ENCODE data around the gene CEP70.

DNA sequence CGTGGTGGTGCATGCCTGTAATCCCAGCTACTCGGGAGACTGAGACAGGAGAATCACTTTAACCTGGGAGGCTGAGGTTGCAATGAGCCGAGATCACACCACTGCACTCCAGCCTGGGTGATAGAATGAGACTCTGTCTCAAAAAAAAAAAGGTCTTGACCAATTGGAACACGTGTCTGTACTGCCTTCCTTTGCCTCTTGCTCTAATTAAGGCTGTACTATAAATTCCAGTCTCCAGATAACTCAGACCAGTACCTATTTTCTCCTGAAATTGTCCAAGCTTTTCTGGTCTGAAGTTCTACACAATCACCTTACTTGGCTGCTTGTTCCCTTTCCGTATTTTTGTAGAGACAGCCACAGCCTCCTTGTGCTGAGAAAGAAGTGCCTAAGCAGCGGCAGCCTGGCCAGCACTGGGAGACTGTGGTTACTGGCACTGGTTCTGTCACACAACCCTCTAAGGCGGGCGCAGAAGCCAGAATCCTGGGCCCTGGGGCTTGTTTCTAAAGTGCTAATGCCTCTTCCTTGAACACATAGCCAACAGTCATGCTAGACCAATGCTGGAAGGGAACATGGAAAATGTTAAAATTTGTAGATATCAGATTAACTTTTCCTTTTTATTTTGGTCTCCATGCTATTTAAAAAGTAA is 6.2 kb upstream of the CEP70 start:
- no peak for TF ChIP-seq POLR2A (IDR thresholded peaks at IDR 0.05)
- TF ChIP-seq, protein P1, sequence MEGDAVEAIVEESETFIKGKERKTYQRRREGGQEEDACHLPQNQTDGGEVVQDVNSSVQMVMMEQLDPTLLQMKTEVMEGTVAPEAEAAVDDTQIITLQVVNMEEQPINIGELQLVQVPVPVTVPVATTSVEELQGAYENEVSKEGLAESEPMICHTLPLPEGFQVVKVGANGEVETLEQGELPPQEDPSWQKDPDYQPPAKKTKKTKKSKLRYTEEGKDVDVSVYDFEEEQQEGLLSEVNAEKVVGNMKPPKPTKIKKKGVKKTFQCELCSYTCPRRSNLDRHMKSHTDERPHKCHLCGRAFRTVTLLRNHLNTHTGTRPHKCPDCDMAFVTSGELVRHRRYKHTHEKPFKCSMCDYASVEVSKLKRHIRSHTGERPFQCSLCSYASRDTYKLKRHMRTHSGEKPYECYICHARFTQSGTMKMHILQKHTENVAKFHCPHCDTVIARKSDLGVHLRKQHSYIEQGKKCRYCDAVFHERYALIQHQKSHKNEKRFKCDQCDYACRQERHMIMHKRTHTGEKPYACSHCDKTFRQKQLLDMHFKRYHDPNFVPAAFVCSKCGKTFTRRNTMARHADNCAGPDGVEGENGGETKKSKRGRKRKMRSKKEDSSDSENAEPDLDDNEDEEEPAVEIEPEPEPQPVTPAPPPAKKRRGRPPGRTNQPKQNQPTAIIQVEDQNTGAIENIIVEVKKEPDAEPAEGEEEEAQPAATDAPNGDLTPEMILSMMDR (IDR thresholded peaks at IDR 0.05): no peak
